NCI-H128 (cell line): Measurements from ENCODE around the gene EZR.
"Not testable (repeated sequence)": the region's sequence is repeated elsewhere in the genome, so short reads cannot be mapped to it uniquely, and the experiment has no call there.

ENCODE experiments used
- DNase-seq: peaks from one replicate; lab custom pipeline; 2025; ENCODE audit not compliant: unreplicated experiment; lab: John Stamatoyannopoulos, UW

EZR gene

GRCh38 chr6:158843751-158844683, 24.8 kb upstream of the EZR start:
- no peak for DNase-seq

GRCh38 chr6:158841358-158841757, 22.2 kb upstream of the EZR start:
- DNase-seq = no peak

- no peak for DNase-seq
Measured at GRCh38 chr6:158840465-158840864, 21.3 kb upstream of the EZR start.

- DNase-seq = no peak
Measured at GRCh38 chr6:158839796-158840195, 20.6 kb upstream of the EZR start.

- DNase-seq = not testable (repeated sequence)
Measured at GRCh38 chr6:158838790-158839189, 19.6 kb upstream of the EZR start.

GRCh38 chr6:158837684-158838625, 18.8 kb upstream of the EZR start:
- DNase-seq = no peak

GRCh38 chr6:158836625-158837311, 17.6 kb upstream of the EZR start:
- DNase-seq = no peak

- no peak for DNase-seq
Measured at GRCh38 chr6:158835616-158836221, 16.6 kb upstream of the EZR start.

- DNase-seq = no peak
Measured at GRCh38 chr6:158834675-158835385, 15.7 kb upstream of the EZR start.

- not testable (repeated sequence) for DNase-seq
Measured at GRCh38 chr6:158832807-158833206, 13.6 kb upstream of the EZR start.

- DNase-seq = no peak
Measured at GRCh38 chr6:158832026-158832425, 12.9 kb upstream of the EZR start.

GRCh38 chr6:158831571-158831970, 12.4 kb upstream of the EZR start:
- DNase-seq = no peak

- DNase-seq = no peak
Measured at GRCh38 chr6:158830736-158831135, 11.6 kb upstream of the EZR start.

GRCh38 chr6:158828807-158829206, 9.6 kb upstream of the EZR start:
- DNase-seq = no peak

GRCh38 chr6:158826819-158827501, 7.8 kb upstream of the EZR start:
- DNase-seq = no peak

GRCh38 chr6:158825951-158826306, 6.8 kb upstream of the EZR start:
- no peak for DNase-seq

GRCh38 chr6:158825038-158825950, 6.1 kb upstream of the EZR start:
- no peak for DNase-seq

- DNase-seq = not testable (repeated sequence)
Measured at GRCh38 chr6:158823616-158824015, 4.4 kb upstream of the EZR start.
